Spinal cord (tissue), 10 donors: ENCODE measurements around the gene DDX50. TPM values are rescaled to one million over a fixed set of nuclear protein-coding genes. Genes with fewer than 3 reads are reported as not detected.

ENCODE experiments used
- DNase-seq, 6 donors: peaks; one replicate each; pipeline versions ENCODE4 v3.0.0 to v3.0.0-alpha.2; 2013 to 2015; ENCODE audit warnings: low spot score in 6 of 6, low read depth in 4 of 6
- H3K27ac ChIP-seq: one replicate; pipeline ENCODE4 v1.5.1; 2013; ENCODE audit warnings: low read depth, low read length, control low read depth
- H3K27me3 ChIP-seq: one replicate; pipeline ENCODE4 v1.6.1; 2013; ENCODE audit warnings: low read length; ENCODE audit not compliant: control insufficient read depth, insufficient read depth
- H3K36me3 ChIP-seq: one replicate; pipeline ENCODE4 v1.6.1; 2013; ENCODE audit warnings: low read length; ENCODE audit not compliant: control insufficient read depth, insufficient read depth
- H3K4me1 ChIP-seq: one replicate; pipeline ENCODE4 v1.6.1; 2013; ENCODE audit warnings: low read length; ENCODE audit not compliant: control insufficient read depth, insufficient read depth
- H3K4me3 ChIP-seq: one replicate; pipeline ENCODE4 v1.5.1; 2013; ENCODE audit warnings: low read depth, low read length, control low read depth
- H3K9me3 ChIP-seq: one replicate; pipeline ENCODE4 v1.6.1; 2013; ENCODE audit warnings: low read length; ENCODE audit not compliant: control insufficient read depth, insufficient read depth
- WGBS: methylation state at CpG from one replicate; pipeline ENCODE4 v1.1.5; 2013; ENCODE audit warnings: missing lambda C conversion rate; ENCODE audit not compliant: insufficient coverage; 5-methylcytosine and 5-hydroxymethylcytosine counted together
- polyA plus RNA-seq, 2 donors: library from polyadenylated mRNA; unstranded; fragments of 120-200 nt; gene quantifications; one replicate each; pipeline ENCODE4 v1.2.1, GENCODE V29; 2013; ENCODE audit not compliant: insufficient read length in 2 of 2
- small RNA-seq: library from RNA; depleted of rRNA; stranded (forward); fragments of <200 nt; gene quantifications from one replicate; pipeline ENCODE3, GENCODE V24; 2014; ENCODE audit warnings: low replicate concordance
- total RNA-seq, 2 donors: library from RNA; depleted of rRNA in 1 of 2; stranded (reverse); fragments of 120-200 nt in 1 of 2; fragments of >200 nt in 1 of 2; gene quantifications; one replicate each; pipeline versions ENCODE4 v1.2.3 to v1.2.4, GENCODE V29; 2013 to 2014
- donor health status: healthy.

The DDX50 gene
- total and polyA plus RNA-seq, 4 donors, result 32.6 to 51.8 (median 39.7) TPM

- peak overlapping the region; percentile 69 for H3K4me3 ChIP-seq
- peaks cover 21% of the 10 kb centered on the region for H3K4me1 ChIP-seq
- WGBS, result 11% methylated on average over 19 of the region's 22 CpGs
- H3K9me3 ChIP-seq, result no peaks in the 10 kb centered on the region
- DNase-seq, result peak in 1 of 6 donors; percentile 5
- peaks cover 9% of the 10 kb centered on the region for H3K36me3 ChIP-seq
- H3K27ac ChIP-seq, result peak overlapping the region; percentile 62
- H3K27me3 ChIP-seq, result no peaks in the 10 kb centered on the region
Observed at GRCh38 chr10:68989317-68989990, 88.3 kb downstream of the DDX50 start.

- Histone ChIP-seq H3K4me3 (no peak overlapping the region), H3K36me3 (peaks cover 3% of the 10 kb centered on the region), H3K9me3 (no peaks in the 10 kb centered on the region), H3K27me3 (no peaks in the 10 kb centered on the region), H3K4me1 (peaks cover 21% of the 10 kb centered on the region), H3K27ac (peak overlapping the region; percentile 36)
- 33% methylated on average over 1 of the region's 2 CpGs for WGBS
- DNase-seq, result peak in 2 of 6 donors; percentile 3 to 28
Observed at GRCh38 chr10:68992636-68993440, 91.7 kb downstream of the DDX50 start.

Small RNA genes lying within 50 kb of the gene (small RNA-seq; reads per million reads assigned to genes)
- gene RNU6-571P, result not detected

Other genes starting within 250 kb of the DDX50 start
- gene CCAR1, start 180.1 kb upstream of the DDX50 start, total RNA-seq, result 10 to 100 TPM; 31.2 to 62.9 TPM
- 100 to 1,000 TPM in 1 of 2 donors, 10 to 100 TPM in 1; 89.4 to 110 TPM for gene CCAR1, start 180.1 kb upstream of the DDX50 start, polyA plus RNA-seq
- 10 to 100 TPM; 11.7 to 14.4 TPM for gene STOX1, start 73.8 kb upstream of the DDX50 start, total RNA-seq
- 10 to 100 TPM; 10.7 to 10.9 TPM for gene STOX1, start 73.8 kb upstream of the DDX50 start, polyA plus RNA-seq
- gene DDX21, start 54.9 kb downstream of the DDX50 start, total RNA-seq, result 10 to 100 TPM; 36.9 to 40.5 TPM
- 10 to 100 TPM; 26.6 to 31.7 TPM for gene DDX21, start 54.9 kb downstream of the DDX50 start, polyA plus RNA-seq
- 10 to 100 TPM; 44.2 to 51.9 TPM for gene KIFBP, start 87.5 kb downstream of the DDX50 start, total RNA-seq
- gene KIFBP, start 87.5 kb downstream of the DDX50 start, polyA plus RNA-seq, result 10 to 100 TPM; 60.0 to 64.1 TPM
- gene SRGN, start 186.8 kb downstream of the DDX50 start, total RNA-seq, result 100 to 1,000 TPM in 1 of 2 donors, 10 to 100 TPM in 1; 75.7 to 280 TPM
- 10 to 100 TPM; 21.5 to 27.5 TPM for gene SRGN, start 186.8 kb downstream of the DDX50 start, polyA plus RNA-seq
- 10 to 100 TPM; 32.0 to 70.1 TPM for gene VPS26A, start 222.9 kb downstream of the DDX50 start, total RNA-seq
- gene VPS26A, start 222.9 kb downstream of the DDX50 start, polyA plus RNA-seq, result 10 to 100 TPM; 46.9 to 53.1 TPM